HEK293 (cell line): Measurements from ENCODE around the gene PLAAT1.

Source experiments
- CTCF ChIA-PET: fragments of 350-600 bp; formaldehyde crosslinking; extraction: SDS; loops from one replicate; lab custom pipeline; 2021; ENCODE audit warnings: antibody characterized with exemption; lab: Yijun Ruan, JAX
- POLR2A ChIA-PET: fragments of 300-600 bp; formaldehyde crosslinking; extraction: SDS; loops from one replicate; lab custom pipeline; 2020; ENCODE audit warnings: antibody characterized with exemption, inconsistent platforms; lab: Yijun Ruan, JAX
- H3K27ac ChIP-seq: fragments of 200-500 bp; sonication (Bioruptor generic); 2 replicates; pipeline ENCODE4 v1.5.1; 2014; ENCODE audit warnings: low read depth, low read length, control low read depth, inconsistent platforms; ENCODE audit errors: extremely low read depth
- H3K36me3 ChIP-seq, 2 experiments: fragments of 200-500 bp in 1 of 2; sonication (Bioruptor generic) in 1 of 2; 1 replicate in 1 of 2; 2 replicates in 1 of 2; pipeline ENCODE4 v1.5.1; 2014 to 2017; ENCODE audit warnings: inconsistent platforms in 2 of 2, low read length in 2 of 2; ENCODE audit not compliant: control insufficient read depth in 2 of 2, insufficient read depth in 1 of 2
- H3K4me1 ChIP-seq: fragments of 200-500 bp; sonication (Bioruptor generic); 2 replicates; pipeline ENCODE4 v1.5.1; 2014; ENCODE audit warnings: mild to moderate bottlenecking, low read length, inconsistent platforms; ENCODE audit not compliant: control insufficient read depth, insufficient read depth
- H3K4me3 ChIP-seq: 2 replicates; pipeline ENCODE4 v1.5.1; 2011; ENCODE audit warnings: low read depth, mild to moderate bottlenecking, control low read depth, low read length, moderate library complexity
- H3K9me3 ChIP-seq: fragments of 200-500 bp; sonication (Bioruptor generic); 2 replicates; pipeline ENCODE4 v1.5.1; 2014; ENCODE audit warnings: low read depth, low read length, inconsistent platforms; ENCODE audit not compliant: control insufficient read depth, insufficient read depth
- EGR2 ChIP-seq: fragments of 450-650 bp; formaldehyde crosslinking; IDR thresholded peaks from 2 replicates; pipeline ENCODE4 v1.5.1; 2016; ENCODE audit warnings: low read depth, missing biosample characterization, missing genetic modification characterization
- GLIS1 ChIP-seq: fragments of 450-650 bp; formaldehyde crosslinking; IDR thresholded peaks from 2 replicates; pipeline ENCODE4 v1.5.1; 2016; ENCODE audit warnings: missing biosample characterization, missing genetic modification characterization
- ZIC2 ChIP-seq: fragments of 450-650 bp; formaldehyde crosslinking; IDR thresholded peaks from 2 replicates; pipeline ENCODE4 v1.5.1; 2016; ENCODE audit warnings: missing biosample characterization, missing genetic modification characterization
- ZNF112 ChIP-seq: fragments of 450-650 bp; formaldehyde crosslinking; IDR thresholded peaks from 2 replicates; pipeline ENCODE4 v1.5.0; 2017; ENCODE audit warnings: missing biosample characterization, missing genetic modification characterization
- ZNF132 ChIP-seq: fragments of 450-650 bp; formaldehyde crosslinking; IDR thresholded peaks from 2 replicates; pipeline ENCODE4 v1.5.1; 2017; ENCODE audit warnings: missing biosample characterization, missing genetic modification characterization, borderline replicate concordance
- ZNF239 ChIP-seq: fragments of 450-650 bp; formaldehyde crosslinking; IDR thresholded peaks from 2 replicates; pipeline ENCODE4 v1.5.1; 2016; ENCODE audit warnings: missing biosample characterization, missing genetic modification characterization
- ZNF335 ChIP-seq: fragments of 450-650 bp; formaldehyde crosslinking; conservative IDR thresholded peaks from 2 replicates; pipeline ENCODE4 v1.5.1; 2016; ENCODE audit warnings: missing biosample characterization, missing genetic modification characterization
- ZNF394 ChIP-seq: fragments of 450-650 bp; formaldehyde crosslinking; IDR thresholded peaks from 2 replicates; pipeline ENCODE4 v1.5.1; 2016; ENCODE audit warnings: missing biosample characterization, missing genetic modification characterization, mild to moderate bottlenecking, moderate library complexity, borderline replicate concordance
- ZNF530 ChIP-seq: fragments of 450-650 bp; formaldehyde crosslinking; IDR thresholded peaks from 2 replicates; pipeline ENCODE4 v1.5.1; 2016; ENCODE audit warnings: low read depth, missing biosample characterization, missing genetic modification characterization
- ZNF549 ChIP-seq: fragments of 450-650 bp; IDR thresholded peaks from 2 replicates; pipeline ENCODE4 v1.5.1; 2018; ENCODE audit warnings: missing biosample characterization, missing genetic modification characterization, mild to moderate bottlenecking, inconsistent platforms, moderate library complexity
- ZNF654 ChIP-seq: fragments of 450-650 bp; formaldehyde crosslinking; IDR thresholded peaks from 2 replicates; pipeline ENCODE4 v1.5.1; 2016; ENCODE audit warnings: low read depth, missing biosample characterization, missing genetic modification characterization
- ZNF670 ChIP-seq: fragments of 450-650 bp; formaldehyde crosslinking; IDR thresholded peaks from 2 replicates; pipeline ENCODE4 v1.5.1; 2016; ENCODE audit warnings: missing biosample characterization, missing genetic modification characterization, low read depth
- ZNF785 ChIP-seq: fragments of 450-650 bp; formaldehyde crosslinking; IDR thresholded peaks from 2 replicates; pipeline ENCODE4 v1.5.1; 2016; ENCODE audit warnings: missing biosample characterization, missing genetic modification characterization
- TF ChIP-seq, protein P1 (sequence below): fragments of 450-650 bp; formaldehyde crosslinking; conservative IDR thresholded peaks from 2 replicates; pipeline ENCODE4 v1.5.1; 2016; ENCODE audit warnings: low read depth, missing biosample characterization, missing genetic modification characterization
- TF ChIP-seq, protein P2 (sequence below): fragments of 450-650 bp; formaldehyde crosslinking; IDR thresholded peaks from 2 replicates; pipeline ENCODE4 v1.5.1; 2016; ENCODE audit warnings: missing biosample characterization, missing genetic modification characterization, borderline replicate concordance
- TF ChIP-seq, protein P3 (sequence below): fragments of 450-650 bp; formaldehyde crosslinking; IDR thresholded peaks from 2 replicates; pipeline ENCODE4 v1.5.1; 2016; ENCODE audit warnings: missing biosample characterization, missing genetic modification characterization
- TF ChIP-seq, protein P4 (sequence below): fragments of 450-650 bp; formaldehyde crosslinking; IDR thresholded peaks from 2 replicates; pipeline ENCODE4 v1.5.1; 2016; ENCODE audit warnings: missing biosample characterization, missing genetic modification characterization

The PLAAT1 gene

DNA sequence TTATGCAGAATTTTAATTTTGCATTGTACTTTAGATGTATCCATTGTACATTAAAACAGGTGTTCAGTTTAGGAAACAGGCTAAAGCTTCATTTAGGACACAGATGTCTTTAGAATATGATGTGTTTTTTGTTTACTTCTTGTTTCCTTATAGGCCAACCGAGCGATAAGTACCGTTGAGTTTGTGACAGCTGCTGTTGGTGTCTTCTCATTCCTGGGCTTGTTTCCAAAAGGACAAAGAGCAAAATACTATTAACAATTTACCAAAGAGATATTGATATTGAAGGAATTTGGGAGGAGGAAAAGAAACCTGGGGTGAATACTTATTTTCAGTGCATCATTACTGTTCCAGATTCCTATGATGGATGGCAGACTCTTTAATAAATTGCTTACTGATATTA, 29.4 kb downstream of the PLAAT1 start:
- POLR2A ChIA-PET: no interaction called here
- no peaks in the 10 kb centered on the region for H3K4me1 ChIP-seq
- H3K4me3 ChIP-seq: no peak overlapping the region
- TF ChIP-seq ZNF670 (tag by site-specific recombination) (no peak), ZNF654 (tag by site-specific recombination) (no peak)
- TF ChIP-seq, protein P1, sequence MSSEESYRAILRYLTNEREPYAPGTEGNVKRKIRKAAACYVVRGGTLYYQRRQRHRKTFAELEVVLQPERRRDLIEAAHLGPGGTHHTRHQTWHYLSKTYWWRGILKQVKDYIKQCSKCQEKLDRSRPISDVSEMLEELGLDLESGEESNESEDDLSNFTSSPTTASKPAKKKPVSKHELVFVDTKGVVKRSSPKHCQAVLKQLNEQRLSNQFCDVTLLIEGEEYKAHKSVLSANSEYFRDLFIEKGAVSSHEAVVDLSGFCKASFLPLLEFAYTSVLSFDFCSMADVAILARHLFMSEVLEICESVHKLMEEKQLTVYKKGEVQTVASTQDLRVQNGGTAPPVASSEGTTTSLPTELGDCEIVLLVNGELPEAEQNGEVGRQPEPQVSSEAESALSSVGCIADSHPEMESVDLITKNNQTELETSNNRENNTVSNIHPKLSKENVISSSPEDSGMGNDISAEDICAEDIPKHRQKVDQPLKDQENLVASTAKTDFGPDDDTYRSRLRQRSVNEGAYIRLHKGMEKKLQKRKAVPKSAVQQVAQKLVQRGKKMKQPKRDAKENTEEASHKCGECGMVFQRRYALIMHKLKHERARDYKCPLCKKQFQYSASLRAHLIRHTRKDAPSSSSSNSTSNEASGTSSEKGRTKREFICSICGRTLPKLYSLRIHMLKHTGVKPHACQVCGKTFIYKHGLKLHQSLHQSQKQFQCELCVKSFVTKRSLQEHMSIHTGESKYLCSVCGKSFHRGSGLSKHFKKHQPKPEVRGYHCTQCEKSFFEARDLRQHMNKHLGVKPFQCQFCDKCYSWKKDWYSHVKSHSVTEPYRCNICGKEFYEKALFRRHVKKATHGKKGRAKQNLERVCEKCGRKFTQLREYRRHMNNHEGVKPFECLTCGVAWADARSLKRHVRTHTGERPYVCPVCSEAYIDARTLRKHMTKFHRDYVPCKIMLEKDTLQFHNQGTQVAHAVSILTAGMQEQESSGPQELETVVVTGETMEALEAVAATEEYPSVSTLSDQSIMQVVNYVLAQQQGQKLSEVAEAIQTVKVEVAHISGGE (tag by site-specific recombination): no peak
- TF ChIP-seq, protein P2, sequence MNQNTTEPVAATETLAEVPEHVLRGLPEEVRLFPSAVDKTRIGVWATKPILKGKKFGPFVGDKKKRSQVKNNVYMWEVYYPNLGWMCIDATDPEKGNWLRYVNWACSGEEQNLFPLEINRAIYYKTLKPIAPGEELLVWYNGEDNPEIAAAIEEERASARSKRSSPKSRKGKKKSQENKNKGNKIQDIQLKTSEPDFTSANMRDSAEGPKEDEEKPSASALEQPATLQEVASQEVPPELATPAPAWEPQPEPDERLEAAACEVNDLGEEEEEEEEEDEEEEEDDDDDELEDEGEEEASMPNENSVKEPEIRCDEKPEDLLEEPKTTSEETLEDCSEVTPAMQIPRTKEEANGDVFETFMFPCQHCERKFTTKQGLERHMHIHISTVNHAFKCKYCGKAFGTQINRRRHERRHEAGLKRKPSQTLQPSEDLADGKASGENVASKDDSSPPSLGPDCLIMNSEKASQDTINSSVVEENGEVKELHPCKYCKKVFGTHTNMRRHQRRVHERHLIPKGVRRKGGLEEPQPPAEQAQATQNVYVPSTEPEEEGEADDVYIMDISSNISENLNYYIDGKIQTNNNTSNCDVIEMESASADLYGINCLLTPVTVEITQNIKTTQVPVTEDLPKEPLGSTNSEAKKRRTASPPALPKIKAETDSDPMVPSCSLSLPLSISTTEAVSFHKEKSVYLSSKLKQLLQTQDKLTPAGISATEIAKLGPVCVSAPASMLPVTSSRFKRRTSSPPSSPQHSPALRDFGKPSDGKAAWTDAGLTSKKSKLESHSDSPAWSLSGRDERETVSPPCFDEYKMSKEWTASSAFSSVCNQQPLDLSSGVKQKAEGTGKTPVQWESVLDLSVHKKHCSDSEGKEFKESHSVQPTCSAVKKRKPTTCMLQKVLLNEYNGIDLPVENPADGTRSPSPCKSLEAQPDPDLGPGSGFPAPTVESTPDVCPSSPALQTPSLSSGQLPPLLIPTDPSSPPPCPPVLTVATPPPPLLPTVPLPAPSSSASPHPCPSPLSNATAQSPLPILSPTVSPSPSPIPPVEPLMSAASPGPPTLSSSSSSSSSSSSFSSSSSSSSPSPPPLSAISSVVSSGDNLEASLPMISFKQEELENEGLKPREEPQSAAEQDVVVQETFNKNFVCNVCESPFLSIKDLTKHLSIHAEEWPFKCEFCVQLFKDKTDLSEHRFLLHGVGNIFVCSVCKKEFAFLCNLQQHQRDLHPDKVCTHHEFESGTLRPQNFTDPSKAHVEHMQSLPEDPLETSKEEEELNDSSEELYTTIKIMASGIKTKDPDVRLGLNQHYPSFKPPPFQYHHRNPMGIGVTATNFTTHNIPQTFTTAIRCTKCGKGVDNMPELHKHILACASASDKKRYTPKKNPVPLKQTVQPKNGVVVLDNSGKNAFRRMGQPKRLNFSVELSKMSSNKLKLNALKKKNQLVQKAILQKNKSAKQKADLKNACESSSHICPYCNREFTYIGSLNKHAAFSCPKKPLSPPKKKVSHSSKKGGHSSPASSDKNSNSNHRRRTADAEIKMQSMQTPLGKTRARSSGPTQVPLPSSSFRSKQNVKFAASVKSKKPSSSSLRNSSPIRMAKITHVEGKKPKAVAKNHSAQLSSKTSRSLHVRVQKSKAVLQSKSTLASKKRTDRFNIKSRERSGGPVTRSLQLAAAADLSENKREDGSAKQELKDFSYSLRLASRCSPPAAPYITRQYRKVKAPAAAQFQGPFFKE (tag by site-specific recombination): no peak
- no peaks in the 10 kb centered on the region for H3K36me3 ChIP-seq
- no peak overlapping the region for H3K27ac ChIP-seq
- H3K9me3 ChIP-seq: no peaks in the 10 kb centered on the region
- CTCF ChIA-PET: no interaction called here

DNA sequence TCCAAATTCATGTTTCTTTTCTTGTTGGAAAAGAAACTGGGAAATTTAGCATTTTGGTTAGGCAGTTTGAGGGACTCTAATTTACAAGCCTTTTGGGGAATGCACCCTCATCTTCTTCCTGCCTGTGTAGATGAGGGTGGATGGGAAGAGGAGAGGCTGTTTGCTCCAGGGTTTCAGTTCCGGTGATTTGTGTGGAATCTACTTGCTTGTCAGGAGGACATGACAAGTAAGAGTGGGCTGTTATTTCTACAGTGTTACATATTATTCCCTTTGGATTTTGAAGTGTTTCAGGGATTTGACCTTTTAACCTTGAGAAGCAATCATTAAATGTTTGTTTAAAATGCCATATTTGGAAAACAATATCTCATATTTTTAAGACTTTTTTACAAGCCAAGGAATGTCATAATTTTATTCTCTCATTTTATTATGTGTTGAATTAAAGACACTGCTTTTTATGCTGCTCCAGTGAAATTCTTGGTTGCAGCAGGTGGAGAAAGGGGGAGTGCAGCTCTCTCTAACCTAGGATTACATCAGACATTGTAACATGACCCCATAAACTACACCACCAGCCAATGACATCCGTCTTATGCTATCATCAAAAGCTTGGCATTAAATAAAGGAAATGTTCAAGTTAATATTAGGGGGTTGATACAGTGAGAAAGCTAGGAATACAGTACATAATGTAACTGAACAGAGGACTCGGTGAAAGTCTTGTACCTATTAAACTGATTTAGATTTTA, 30.2 kb downstream of the PLAAT1 start:
- no peaks in the 10 kb centered on the region for H3K9me3 ChIP-seq
- TF ChIP-seq EGR2 (tag by site-specific recombination) (no peak), ZNF530 (tag by site-specific recombination) (no peak), ZIC2 (no peak), ZNF549 (no peak), ZNF239 (tag by site-specific recombination) (no peak), ZNF335 (tag by site-specific recombination) (no peak), ZNF132 (tag by site-specific recombination) (no peak), ZNF394 (tag by site-specific recombination) (no peak), ZNF785 (tag by site-specific recombination) (no peak), ZNF112 (tag by site-specific recombination) (no peak), GLIS1 (tag by site-specific recombination) (no peak)
- TF ChIP-seq, protein P3, sequence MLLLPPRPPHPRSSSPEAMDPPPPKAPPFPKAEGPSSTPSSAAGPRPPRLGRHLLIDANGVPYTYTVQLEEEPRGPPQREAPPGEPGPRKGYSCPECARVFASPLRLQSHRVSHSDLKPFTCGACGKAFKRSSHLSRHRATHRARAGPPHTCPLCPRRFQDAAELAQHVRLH (tag by site-specific recombination): no peak
- TF ChIP-seq, protein P4, sequence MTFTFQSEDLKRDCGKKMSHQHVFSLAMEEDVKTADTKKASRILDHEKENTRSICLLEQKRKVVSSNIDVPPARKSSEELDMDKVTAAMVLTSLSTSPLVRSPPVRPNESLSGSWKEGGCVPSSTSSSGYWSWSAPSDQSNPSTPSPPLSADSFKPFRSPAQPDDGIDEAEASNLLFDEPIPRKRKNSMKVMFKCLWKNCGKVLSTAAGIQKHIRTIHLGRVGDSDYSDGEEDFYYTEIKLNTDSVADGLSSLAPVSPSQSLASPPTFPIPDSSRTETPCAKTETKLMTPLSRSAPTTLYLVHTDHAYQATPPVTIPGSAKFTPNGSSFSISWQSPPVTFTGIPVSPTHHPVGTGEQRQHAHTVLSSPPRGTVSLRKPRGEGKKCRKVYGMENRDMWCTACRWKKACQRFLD (tag by site-specific recombination): no peak
- TF ChIP-seq, all 188 proteins: peak for 0
- Histone ChIP-seq H3K27ac (no peak overlapping the region), H3K4me3 (no peak overlapping the region), H3K4me1 (no peaks in the 10 kb centered on the region), H3K36me3 (no peaks in the 10 kb centered on the region)
- ChIA-PET POLR2A (no interaction called here), CTCF (no interaction called here)
